ENCODE measurements around the gene SLC37A1.

DNA sequence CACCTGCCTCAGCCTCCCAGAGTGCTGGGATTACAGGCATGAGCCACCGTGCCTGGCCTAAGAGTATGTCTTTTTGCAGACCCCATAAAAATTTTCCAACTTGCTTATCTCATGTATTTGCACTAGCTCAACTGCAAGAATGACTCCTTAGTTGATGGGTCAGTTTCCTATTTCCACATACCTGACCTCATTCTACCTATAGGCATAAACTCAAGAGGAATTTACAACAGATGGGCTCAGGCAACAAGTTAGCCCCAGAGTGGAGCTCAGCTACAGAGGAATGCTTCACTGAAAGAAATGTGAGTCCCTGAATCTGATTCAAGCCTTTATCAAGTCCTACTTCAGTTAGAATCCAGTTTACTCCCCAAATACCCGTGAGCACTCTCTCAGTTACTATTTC is 5.3 kb upstream of the SLC37A1 start:
- TF ChIP-seq, protein P1, sequence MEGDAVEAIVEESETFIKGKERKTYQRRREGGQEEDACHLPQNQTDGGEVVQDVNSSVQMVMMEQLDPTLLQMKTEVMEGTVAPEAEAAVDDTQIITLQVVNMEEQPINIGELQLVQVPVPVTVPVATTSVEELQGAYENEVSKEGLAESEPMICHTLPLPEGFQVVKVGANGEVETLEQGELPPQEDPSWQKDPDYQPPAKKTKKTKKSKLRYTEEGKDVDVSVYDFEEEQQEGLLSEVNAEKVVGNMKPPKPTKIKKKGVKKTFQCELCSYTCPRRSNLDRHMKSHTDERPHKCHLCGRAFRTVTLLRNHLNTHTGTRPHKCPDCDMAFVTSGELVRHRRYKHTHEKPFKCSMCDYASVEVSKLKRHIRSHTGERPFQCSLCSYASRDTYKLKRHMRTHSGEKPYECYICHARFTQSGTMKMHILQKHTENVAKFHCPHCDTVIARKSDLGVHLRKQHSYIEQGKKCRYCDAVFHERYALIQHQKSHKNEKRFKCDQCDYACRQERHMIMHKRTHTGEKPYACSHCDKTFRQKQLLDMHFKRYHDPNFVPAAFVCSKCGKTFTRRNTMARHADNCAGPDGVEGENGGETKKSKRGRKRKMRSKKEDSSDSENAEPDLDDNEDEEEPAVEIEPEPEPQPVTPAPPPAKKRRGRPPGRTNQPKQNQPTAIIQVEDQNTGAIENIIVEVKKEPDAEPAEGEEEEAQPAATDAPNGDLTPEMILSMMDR (IDR thresholded peaks at IDR 0.05; ENCODE audit: insufficient read depth, low read length, poor library complexity, severe bottlenecking) = no peak
- TF ChIP-seq EZH2phosphoT487 (conservative IDR thresholded peaks at IDR 0.05; ENCODE audit: low read length) = no peak
